Measurements from ENCODE around the gene DAB2IP.
"Not testable (repeated sequence)": the region's sequence is repeated elsewhere in the genome, so short reads cannot be mapped to it uniquely, and the experiment has no call there.

DAB2IP gene

GRCh38 chr9:121790841-121791240 lies 139.4 kb downstream of the DAB2IP start:
- no peak for TF ChIP-seq CTCF (IDR thresholded peaks at IDR 0.05; ENCODE audit: control insufficient read depth, extremely low read depth, insufficient read depth)
- no peak overlapping the region for H3K4me3 ChIP-seq (ENCODE audit: low read depth, low read length)
- DNase-seq (ENCODE audit: low read depth) = no peak

- DNase-seq (ENCODE audit: low read depth); H3K4me3 ChIP-seq (ENCODE audit: low read depth, low read length): not testable (repeated sequence)
These were observed 141.0 kb downstream of the DAB2IP start for GRCh38 chr9:121792476-121792875.

- not testable (repeated sequence) for H3K4me3 ChIP-seq (ENCODE audit: low read depth, low read length); DNase-seq (ENCODE audit: low read depth)
These were observed 142.9 kb downstream of the DAB2IP start for GRCh38 chr9:121794334-121794733.

DNA sequence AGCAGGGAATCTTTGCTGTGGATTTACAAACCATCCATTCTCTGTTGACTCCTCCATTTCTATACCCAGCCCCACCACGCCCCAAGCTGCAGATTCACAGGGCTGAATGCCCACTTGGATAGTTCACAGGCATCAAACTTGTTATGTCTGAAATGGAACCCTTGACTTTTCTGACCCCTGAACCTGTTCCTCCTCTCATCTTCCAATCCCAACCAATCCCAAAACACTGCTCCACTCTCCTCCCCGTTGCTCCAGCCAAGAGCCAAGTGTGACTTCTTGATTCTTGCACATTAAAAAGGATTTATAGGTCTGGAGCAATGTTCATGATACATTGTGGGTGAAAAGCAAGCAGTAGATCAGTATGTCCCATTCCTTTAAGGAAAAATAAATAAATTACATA lies 145.6 kb downstream of the DAB2IP start:
- DNase-seq (ENCODE audit: low read depth) = no peak
- no peak for TF ChIP-seq CTCF (IDR thresholded peaks at IDR 0.05; ENCODE audit: control insufficient read depth, extremely low read depth, insufficient read depth)
- H3K4me3 ChIP-seq (ENCODE audit: low read depth, low read length) = no peak overlapping the region

DNA sequence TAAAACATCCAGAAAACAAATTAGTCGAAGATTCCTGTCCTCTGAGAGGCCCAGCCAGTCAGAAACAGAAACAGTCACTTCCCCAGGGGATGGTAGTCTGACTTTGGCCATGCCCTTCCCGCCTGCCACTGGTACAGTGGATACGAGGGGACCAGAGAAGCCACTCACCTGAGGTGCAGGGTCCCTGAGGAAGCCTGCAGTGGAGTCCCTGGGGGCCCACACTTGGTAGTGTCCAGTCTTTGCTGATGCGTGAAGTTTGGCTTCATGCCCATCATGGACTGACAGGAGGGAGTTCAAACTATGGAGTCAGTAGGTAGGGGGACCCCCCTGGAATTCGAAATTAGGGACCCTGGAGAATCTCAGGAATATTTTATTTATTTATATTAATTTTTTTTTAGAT lies 147.5 kb downstream of the DAB2IP start:
- no peak for DNase-seq (ENCODE audit: low read depth)
- H3K4me3 ChIP-seq (ENCODE audit: low read depth, low read length) = no peak overlapping the region
- no peak for TF ChIP-seq CTCF (IDR thresholded peaks at IDR 0.05; ENCODE audit: control insufficient read depth, extremely low read depth, insufficient read depth)

- DNase-seq (ENCODE audit: low read depth) = no peak
These were observed 148.9 kb downstream of the DAB2IP start for GRCh38 chr9:121800376-121800775.

DNA sequence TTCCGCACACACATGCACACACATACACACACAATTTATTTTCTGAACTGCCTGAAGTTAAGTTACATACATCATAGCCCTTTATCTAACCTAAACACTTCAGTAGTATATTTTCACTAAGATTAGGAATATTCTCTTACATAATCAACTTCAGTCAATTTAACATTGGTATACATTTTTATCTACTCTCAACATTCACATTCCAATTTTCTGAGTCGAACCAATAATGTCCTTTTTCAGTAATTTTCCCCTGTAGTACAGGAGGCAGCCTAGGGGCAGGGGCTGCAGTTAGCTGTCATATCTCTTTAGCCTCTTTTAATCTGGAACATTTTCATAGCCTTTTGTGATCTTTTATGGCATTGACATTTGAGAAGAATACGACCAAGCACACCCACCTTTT lies 150.1 kb downstream of the DAB2IP start:
- DNase-seq (ENCODE audit: low read depth) = no peak
- no peak overlapping the region for H3K4me3 ChIP-seq (ENCODE audit: low read depth, low read length)
- TF ChIP-seq CTCF (IDR thresholded peaks at IDR 0.05; ENCODE audit: control insufficient read depth, extremely low read depth, insufficient read depth) = no peak

More at GRCh38 chr9:121800376-121800775, 148.9 kb downstream of the DAB2IP start:
- no peak for TF ChIP-seq CTCF (IDR thresholded peaks at IDR 0.05; ENCODE audit: control insufficient read depth, extremely low read depth, insufficient read depth)
- no peak overlapping the region for H3K4me3 ChIP-seq (ENCODE audit: low read depth, low read length)

DNA sequence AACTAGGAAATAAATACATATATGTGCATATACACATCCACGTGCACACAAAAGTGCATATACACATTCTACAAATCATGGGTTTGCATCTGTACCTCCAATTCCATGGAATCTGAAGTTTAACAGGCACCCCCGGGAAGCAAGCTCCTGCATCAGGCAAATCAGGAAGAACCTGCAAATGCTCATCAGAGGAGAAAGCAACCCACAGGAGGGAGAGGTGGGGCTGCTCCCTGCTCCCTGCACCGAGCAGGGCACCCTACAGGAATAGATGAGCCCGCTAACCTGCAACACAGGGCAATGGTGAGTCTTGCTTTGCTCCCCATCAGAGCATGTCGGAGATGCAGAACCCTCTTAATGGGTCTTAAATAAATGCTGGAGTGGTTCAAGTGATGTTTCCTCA lies 151.3 kb downstream of the DAB2IP start:
- no peak for TF ChIP-seq CTCF (IDR thresholded peaks at IDR 0.05; ENCODE audit: control insufficient read depth, extremely low read depth, insufficient read depth)
- no peak for DNase-seq (ENCODE audit: low read depth)
- H3K4me3 ChIP-seq (ENCODE audit: low read depth, low read length) = no peak overlapping the region
